ENCODE data around the gene GNB5. TPM values are rescaled to one million over a fixed set of nuclear protein-coding genes. Genes with fewer than 3 reads are reported as not detected.

The GNB5 gene
- total and polyA plus RNA-seq, 2 of the 13 experiments (the other 11 are each of a cell fraction or from before 2014, with no cell fraction given), result 13.7 to 14.4 TPM

DNA sequence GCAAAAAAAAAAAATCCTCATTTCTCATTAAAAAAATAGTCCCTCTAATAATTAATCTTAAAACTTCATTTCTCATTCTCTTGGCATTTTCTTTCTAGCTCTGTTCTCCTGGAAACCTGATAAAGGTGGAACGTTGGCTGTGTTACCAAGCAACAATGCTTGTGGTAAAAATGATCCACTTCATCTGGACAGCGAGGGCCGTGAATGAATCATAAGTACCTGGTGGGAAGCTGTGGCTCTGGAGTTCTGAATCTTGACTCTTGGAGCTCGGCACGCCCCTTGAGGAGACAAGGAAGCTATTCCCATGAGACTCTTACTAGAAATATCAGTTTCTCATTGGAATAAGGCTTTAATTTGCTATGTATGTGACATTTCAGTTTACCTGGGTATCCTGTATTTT lies 111.2 kb downstream of the GNB5 start:
- BruUV-seq (replicated peaks), result no TSS peak
- no peak overlapping the region for H3K27ac ChIP-seq (ENCODE audit: extremely low read length, insufficient read depth, low read length)
- CTCF ChIA-PET (ENCODE audit: low intra/inter-chr PET ratio, low total read pairs), result no interaction called here
- no peaks in the 10 kb centered on the region for H3K36me3 ChIP-seq (replicated peaks in 1 of 2; ENCODE audit: control insufficient read depth in 1 of 2, insufficient read depth in 2 of 2, low read length in 2 of 2)
- no peak overlapping the region for H3K9ac ChIP-seq (ENCODE audit: insufficient read depth, low read depth, low read length)
- H3K4me2 ChIP-seq (ENCODE audit: low read depth, low read length), result no peak overlapping the region
- FAIRE-seq (no peak), ATAC-seq (no peak), DNase-seq (ENCODE audit: low spot score) (no peak)
- intact Hi-C loops (cut with micrococcal nuclease; ENCODE audit: unreplicated experiment), result no loop called here
- H2AFZ ChIP-seq (ENCODE audit: low read length), result no peak overlapping the region
- WGBS (ENCODE audit: low lambda C conversion rate), result 92% methylated on average over 5 of the region's 5 CpGs
- POLR2A ChIA-PET, result no interaction called here
- H4K20me1 ChIP-seq (ENCODE audit: insufficient read depth, low read length), result no peaks in the 10 kb centered on the region
- in situ Hi-C loops (cut with HindIII; ENCODE audit: extremely low pct_ligation_motif_present, low pct_unique_long_range_greater_than_20kb), result no loop called here
- no peaks in the 10 kb centered on the region; a peak in 1 of 5 replicates for H3K27me3 ChIP-seq (ENCODE audit: control insufficient read depth in 1 of 2, insufficient read depth in 2 of 2, low read length in 2 of 2)
- no peaks in the 10 kb centered on the region for H3K79me2 ChIP-seq (ENCODE audit: insufficient read depth, low read length)
- TF ChIP-seq CEBPB (IDR thresholded peaks at IDR 0.05; ENCODE audit: borderline replicate concordance, low read depth, low read length) (no peak), ZNF138 (CRISPR knock-in tag; IDR thresholded peaks at IDR 0.05; ENCODE audit: low read depth) (no peak), NFYB (CRISPR knock-in tag; IDR thresholded peaks at IDR 0.05) (no peak), AKAP8 (CRISPR knock-in tag; IDR thresholded peaks at IDR 0.05) (no peak), SATB2 (CRISPR knock-in tag; IDR thresholded peaks at IDR 0.05) (no peak), MXD3 (CRISPR knock-in tag; IDR thresholded peaks at IDR 0.05) (no peak), GATAD2A (CRISPR knock-in tag; IDR thresholded peaks at IDR 0.05) (no peak), SP5 (CRISPR knock-in tag; IDR thresholded peaks at IDR 0.05; ENCODE audit: borderline replicate concordance, low read depth) (no peak), SMAD3 (CRISPR knock-in tag; IDR thresholded peaks at IDR 0.05) (no peak), ZC3H13 (CRISPR knock-in tag; IDR thresholded peaks at IDR 0.05) (no peak), ZSCAN12 (CRISPR knock-in tag; IDR thresholded peaks at IDR 0.05) (no peak), MYNN (CRISPR knock-in tag; IDR thresholded peaks at IDR 0.05; ENCODE audit: low read depth) (no peak), ZNF577 (CRISPR knock-in tag; IDR thresholded peaks at IDR 0.05; ENCODE audit: borderline replicate concordance, low read depth) (no peak), KDM5B (CRISPR knock-in tag; IDR thresholded peaks at IDR 0.05; ENCODE audit: borderline replicate concordance) (no peak), SIX1 (CRISPR knock-in tag; IDR thresholded peaks at IDR 0.05; ENCODE audit: borderline replicate concordance) (no peak)
- H3K4me3 ChIP-seq (replicated peaks in 1 of 3; ENCODE audit: insufficient read depth in 1 of 3, low read depth in 2 of 3, low read length in 3 of 3), result no peak overlapping the region
- no peaks in the 10 kb centered on the region for H3K9me3 ChIP-seq (ENCODE audit: low read length)
- H3K4me1 ChIP-seq (ENCODE audit: insufficient read depth, low read length), result peaks cover 36% of the 10 kb centered on the region

Measured in HepG2 (cell line).